Activated CD4-positive, CD25-positive, alpha-beta regulatory T cell treated with anti-CD3 and anti-CD28 coated beads, Interleukin-2, amount 50 U/mL, for 24 hours (primary cell): Measurements from ENCODE around the gene NFATC1.

Source experiments
- ATAC-seq, 2 donors: fragments of 150-1000 bp; cut with Tn5 transposase; one replicate each; pipeline ENCODE4 v1.10.0; 2021; ENCODE audit warnings: mild to moderate bottlenecking in 1 of 2, moderate library complexity in 1 of 2

The NFATC1 gene

GRCh38 chr18:79405781-79406575 lies 10.2 kb downstream of the NFATC1 start:
- peak; percentile 67 to 76 for ATAC-seq

GRCh38 chr18:79406708-79407107 lies 11.0 kb downstream of the NFATC1 start:
- ATAC-seq, result no peak

- no peak for ATAC-seq
These were observed 13.6 kb downstream of the NFATC1 start for GRCh38 chr18:79409313-79409712.

GRCh38 chr18:79410171-79410641 lies 14.5 kb downstream of the NFATC1 start:
- ATAC-seq, result no peak

- ATAC-seq, result no peak
These were observed 15.2 kb downstream of the NFATC1 start for GRCh38 chr18:79410731-79411613.

- no peak for ATAC-seq
These were observed 16.1 kb downstream of the NFATC1 start for GRCh38 chr18:79411614-79412526.

GRCh38 chr18:79413025-79413424 lies 17.3 kb downstream of the NFATC1 start:
- no peak for ATAC-seq

- no peak for ATAC-seq
These were observed 17.7 kb downstream of the NFATC1 start for GRCh38 chr18:79413426-79413825.

GRCh38 chr18:79413901-79414300 lies 18.2 kb downstream of the NFATC1 start:
- ATAC-seq, result no peak

GRCh38 chr18:79416022-79416676 lies 20.4 kb downstream of the NFATC1 start:
- ATAC-seq, result no peak

GRCh38 chr18:79416677-79417052 lies 20.9 kb downstream of the NFATC1 start:
- ATAC-seq, result no peak

GRCh38 chr18:79418236-79418635 lies 22.5 kb downstream of the NFATC1 start:
- ATAC-seq, result no peak

GRCh38 chr18:79418642-79419041 lies 22.9 kb downstream of the NFATC1 start:
- no peak for ATAC-seq

GRCh38 chr18:79420033-79420745 lies 24.5 kb downstream of the NFATC1 start:
- no peak for ATAC-seq

GRCh38 chr18:79421275-79421857 lies 25.6 kb downstream of the NFATC1 start:
- no peak for ATAC-seq

- ATAC-seq, result peak; percentile 41 to 62
These were observed 26.5 kb downstream of the NFATC1 start for GRCh38 chr18:79422022-79422782.

GRCh38 chr18:79422783-79423165 lies 27.0 kb downstream of the NFATC1 start:
- no peak for ATAC-seq

- ATAC-seq, result no peak
These were observed 27.7 kb downstream of the NFATC1 start for GRCh38 chr18:79423211-79424007.

- no peak for ATAC-seq
These were observed 28.4 kb downstream of the NFATC1 start for GRCh38 chr18:79424008-79424565.
